SIG-M5 (cell line): ENCODE results near the gene TMPRSS11F.
"Not testable (repeated sequence)": the region's sequence is repeated elsewhere in the genome, so short reads cannot be mapped to it uniquely, and the experiment has no call there.

Experiments used
- DNase-seq: peaks from one replicate; lab custom pipeline; 2025; lab: John Stamatoyannopoulos, UW

The TMPRSS11F gene

DNA sequence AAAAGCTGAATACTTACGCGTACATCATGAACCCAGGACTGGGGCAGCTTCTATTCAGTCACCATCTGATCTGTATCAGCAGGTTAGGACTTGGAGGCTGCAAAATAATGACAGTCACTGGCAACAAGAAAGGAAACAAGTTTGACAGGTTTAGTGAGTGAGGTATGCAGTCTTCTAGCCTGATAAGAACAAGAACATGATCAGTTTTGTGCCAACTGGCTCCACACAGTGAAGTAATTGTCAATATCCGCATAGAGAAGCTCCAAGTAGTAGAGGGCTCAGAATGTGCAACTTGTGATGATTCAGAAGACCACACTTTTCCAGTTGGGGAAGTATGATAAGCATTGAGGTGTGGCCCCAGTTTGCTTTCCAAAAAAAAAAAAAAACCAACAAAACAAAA is at the start of gene TMPRSS11F:
Gene TMPRSS11F, minus strand, starts transcription at position 77 of the 400 bp plus-strand sequence. Its CDS starts 49 bp downstream, at position 28.
- no peak for DNase-seq

DNA sequence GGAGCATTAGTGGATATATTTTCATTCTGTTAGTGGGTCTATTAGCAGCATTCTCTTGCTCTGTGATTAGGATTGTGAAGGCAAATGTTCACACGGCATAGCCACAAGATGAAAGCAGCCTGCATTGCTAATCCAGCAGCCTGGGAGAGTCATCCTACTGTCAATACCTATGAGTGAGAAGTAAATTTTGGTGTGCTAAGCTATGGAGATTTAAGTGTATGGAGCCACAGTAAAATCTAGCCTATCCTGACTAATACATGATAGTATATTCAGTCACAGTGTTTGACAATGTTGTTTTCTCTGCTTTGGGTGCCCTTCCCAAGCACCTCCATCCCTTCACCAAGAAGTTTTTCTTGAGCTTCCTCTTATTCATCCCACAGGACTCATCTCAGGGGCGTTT is 47.2 kb upstream of the TMPRSS11F start:
- no peak for DNase-seq

DNA sequence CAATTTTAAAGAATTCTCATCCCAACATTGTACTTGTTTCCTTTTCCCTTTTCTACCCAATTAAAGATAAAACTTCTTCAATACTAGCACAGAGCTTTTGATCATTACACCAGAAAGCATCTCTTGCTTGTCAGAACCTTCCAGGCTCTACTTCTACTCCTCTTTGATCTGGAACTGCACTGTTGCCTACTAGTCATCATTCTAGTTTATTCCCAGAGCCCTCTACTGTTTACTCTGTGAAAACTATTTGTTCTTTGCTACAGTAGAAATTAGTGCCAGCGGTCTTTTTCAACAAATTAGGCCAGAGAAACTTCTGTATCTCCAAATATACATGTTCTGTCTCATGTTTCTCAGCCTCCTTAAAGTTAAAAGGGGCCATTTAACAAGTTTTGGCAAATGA is 46.8 kb upstream of the TMPRSS11F start:
- no peak for DNase-seq

DNA sequence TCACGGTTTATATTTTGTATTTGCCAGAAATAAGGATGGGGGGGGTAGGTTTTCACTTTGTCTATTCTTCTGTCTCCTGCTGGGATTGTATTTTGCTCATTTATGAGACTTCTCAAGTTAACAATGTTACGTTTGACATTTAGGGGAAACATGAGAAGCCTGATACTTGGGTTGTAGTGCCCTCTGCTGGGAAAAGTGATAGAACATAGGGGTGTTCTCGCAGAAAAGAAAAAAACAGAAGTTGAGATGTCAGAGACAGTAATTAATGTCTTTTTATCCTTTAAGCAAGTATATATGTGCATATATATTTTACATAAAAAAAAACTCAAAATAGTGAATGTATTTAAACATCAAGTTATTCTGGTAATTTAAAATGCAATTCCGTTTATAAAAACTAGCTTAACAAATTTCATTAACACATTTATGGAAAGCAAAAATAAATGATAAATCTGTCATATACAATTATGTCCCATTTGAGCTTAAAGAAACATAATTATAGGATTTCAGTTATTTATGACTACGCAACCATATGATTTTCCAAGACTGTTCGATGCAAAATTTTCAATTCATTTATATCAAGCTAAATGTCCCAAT is 46.0 kb upstream of the TMPRSS11F start:
- DNase-seq, result no peak

DNA sequence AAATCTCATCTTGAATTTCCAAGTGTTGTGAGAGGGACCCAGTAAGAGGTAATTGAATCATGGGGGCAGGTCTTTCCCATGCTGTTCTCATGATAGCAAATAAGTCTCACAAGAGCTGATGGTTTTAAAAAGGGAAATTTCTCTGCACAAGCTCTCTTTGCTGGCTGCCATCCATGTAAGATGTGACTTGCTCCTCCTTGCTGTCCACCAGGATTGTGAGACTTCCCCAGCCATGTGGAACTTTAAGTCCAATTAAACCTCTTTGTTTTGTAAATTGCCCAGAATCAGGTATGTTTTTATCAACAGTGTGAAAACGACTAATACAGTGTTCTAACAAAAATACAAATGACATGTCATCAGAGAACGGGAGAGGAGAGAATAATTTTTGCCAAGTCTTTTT is 44.7 kb upstream of the TMPRSS11F start:
- not testable (repeated sequence) for DNase-seq

DNA sequence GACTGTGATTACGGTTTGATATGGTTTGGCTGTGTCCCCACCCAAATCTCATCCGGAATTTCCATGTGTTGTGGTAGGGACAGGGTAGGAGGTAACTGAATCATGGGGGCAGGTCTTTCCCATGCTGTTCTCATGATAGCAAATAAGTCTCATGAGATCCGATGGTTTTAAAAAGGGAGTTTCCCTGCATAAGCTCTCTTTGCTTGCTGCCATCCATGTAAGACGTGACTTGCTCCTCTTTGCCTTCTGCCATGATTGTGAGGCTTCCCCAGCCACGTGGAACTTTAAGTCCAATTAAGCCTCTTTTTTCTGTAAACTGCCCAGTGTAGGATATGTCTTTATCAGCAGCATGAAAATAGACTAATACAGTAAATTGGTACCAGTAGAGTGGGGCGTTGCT is 42.5 kb upstream of the TMPRSS11F start:
- not testable (repeated sequence) for DNase-seq

DNA sequence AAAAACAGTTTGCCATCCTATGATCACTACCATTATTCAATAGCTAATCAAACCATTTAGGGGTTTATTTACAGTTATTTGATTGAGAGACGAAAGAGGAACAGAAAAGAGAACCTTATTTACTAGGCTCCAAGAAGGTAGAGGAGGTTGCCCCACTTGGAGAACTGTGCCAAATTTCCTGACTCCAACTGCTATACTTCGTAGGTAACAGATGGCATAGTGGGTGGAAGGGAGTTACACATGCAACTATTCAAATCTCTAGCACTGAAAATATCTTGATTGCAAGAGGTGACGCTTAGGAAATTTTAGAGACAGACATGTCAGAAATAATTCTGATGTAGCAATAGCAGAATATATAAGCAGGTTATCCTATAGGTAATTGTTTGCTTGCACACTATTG is 38.0 kb upstream of the TMPRSS11F start:
- no peak for DNase-seq

DNA sequence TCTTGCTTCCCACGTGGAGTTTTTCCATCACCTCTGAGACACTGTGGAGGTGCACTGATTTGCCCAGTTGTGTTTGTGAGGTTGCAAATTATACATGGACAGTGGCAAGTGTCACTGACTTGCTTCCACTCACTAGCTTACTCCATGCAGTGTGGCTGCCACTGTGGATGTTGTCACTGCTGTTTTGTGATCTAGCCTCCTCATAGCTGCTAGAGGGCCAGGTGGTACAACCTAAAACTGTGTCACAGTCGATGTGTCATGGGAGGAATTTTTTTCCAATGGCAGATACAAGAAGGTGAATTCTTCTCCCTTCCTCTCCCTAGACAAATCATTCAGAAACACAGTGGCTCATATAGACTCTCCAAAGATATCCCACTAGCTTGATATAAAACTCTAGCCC is 37.5 kb upstream of the TMPRSS11F start:
- no peak for DNase-seq

DNA sequence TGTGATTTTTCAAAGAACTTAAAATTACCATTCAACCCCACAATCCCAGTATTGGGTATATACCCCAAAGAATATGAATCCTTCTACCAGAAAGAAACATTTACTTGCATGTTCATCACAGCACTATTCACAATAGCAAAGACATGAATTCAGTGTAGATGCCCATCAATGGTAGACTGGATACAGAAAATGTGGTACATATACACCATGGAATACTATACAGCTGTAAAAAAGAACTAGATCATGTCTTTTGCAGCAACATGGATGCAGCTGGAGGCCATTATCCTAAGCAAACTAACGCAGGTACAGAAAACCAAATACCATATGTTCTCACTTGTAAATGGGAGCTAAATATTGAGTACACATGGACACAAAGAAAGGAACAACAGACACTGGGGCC is 34.1 kb upstream of the TMPRSS11F start:
- no peak for DNase-seq

DNA sequence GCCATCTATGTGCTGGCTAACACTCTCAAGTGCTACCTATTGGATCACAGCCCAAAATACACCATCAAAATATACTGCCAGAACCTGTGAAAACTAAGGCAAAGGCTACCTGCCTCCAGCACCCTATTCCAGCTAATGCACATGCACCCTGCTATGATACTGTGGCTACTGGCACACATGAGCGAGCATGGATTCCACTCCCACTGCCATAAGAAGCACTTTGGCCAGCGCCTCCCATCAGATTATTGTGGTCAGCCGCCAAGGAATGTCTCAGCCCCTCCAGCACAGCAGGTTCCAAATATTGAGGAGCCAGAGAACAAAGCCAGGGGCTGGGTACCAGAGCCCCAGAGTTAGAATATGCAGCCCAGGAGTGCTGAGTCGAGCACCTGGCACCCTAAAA is 32.5 kb upstream of the TMPRSS11F start:
- no peak for DNase-seq

DNA sequence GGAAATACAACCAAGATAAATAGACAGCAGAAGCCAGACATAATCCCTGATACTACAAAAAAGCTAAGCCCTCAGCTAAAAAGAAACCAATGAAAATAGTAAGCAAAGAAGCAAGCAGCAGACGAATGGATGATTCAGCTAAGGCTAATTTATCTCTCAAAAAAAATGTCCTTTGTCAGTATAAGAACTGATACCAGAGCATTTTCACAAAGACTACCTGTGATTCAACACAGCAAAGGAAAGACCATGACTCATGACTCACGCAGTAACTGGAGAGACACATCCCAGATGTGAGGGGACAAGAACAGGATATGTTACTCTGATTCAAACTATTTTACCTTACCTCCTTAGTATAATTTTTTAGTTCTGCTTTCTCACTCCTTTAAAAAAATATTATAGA is 22.7 kb upstream of the TMPRSS11F start:
- DNase-seq, result no peak

DNA sequence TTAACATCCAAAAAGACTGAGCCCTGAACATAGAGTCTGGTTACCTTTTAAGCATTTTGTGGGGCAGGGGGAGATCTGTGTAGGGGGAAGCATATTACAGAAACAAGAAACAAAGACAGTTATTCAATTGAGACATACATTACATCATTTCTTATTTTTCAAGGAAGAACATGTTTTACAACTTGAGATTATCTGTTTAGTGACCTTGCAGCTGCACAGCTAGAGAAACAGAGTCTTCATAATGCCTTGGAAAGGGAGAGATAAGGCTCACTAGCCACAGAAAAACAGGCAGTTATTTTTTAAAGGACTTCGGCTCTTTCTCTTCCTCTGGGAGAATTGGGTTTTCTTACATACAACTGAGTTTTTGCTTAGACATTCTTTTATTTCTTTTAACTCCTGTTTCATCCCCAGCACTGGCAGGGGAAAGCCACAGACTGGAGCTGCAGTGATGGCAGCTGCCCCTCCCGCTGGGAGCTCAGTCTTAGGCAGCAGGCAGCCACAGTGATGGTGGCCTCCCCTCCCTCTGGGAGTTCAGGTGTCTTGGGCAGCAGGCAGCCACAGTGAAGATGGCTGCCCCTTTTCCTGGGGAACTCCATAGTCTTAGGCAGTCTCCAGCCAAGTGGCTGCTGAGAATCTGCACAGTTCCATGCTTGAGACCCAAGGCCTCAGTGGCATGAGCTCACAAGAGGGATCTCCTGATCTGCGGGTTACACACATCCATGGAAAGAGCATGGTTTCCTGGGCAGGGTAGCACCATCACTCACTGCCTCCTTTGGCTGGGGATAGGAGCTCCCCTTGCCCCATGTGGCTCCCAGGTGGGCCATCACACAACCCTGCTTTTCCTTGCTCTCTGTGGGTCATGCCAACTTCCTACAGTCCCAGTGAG is 19.4 kb upstream of the TMPRSS11F start:
- DNase-seq, result no peak

DNA sequence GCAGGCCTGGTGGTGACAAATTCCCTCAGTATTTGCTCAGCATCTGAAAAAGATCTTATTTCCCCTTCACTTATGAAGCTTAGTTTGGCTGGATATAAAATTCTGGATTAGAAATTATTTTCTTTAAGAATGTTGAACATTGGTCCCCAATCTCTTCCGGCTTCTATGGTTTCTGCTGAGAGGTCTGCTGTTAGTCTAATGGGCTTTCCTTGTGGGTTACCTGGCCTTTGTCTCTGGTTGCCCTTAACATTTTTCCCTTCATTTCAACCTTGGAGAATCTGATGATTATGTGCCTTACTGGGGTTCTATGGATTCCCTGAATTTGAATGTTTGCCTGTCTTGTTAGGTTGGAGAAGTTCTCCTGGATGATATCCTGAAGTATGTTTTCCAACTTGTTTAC is 17.4 kb upstream of the TMPRSS11F start:
- no peak for DNase-seq

DNA sequence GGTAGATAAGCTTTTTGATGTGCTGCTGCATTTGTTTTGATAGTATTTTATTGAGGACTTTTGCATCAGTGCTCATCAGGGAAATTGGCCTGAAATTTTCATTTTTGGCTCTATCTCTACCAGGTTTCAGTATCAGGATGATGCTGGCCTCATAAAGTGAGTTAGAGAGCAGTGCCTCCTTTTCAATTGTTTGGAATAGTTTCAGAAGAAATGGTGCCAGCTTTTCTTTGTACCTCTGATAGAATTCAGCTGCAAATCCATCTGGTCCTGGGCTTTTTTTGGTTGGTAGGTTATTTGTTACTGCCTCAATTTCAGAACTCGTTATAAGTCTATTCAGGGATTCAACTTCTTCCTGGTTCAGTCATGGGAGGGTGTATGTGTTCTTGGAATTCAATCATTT is 15.6 kb upstream of the TMPRSS11F start:
- DNase-seq, result no peak

DNA sequence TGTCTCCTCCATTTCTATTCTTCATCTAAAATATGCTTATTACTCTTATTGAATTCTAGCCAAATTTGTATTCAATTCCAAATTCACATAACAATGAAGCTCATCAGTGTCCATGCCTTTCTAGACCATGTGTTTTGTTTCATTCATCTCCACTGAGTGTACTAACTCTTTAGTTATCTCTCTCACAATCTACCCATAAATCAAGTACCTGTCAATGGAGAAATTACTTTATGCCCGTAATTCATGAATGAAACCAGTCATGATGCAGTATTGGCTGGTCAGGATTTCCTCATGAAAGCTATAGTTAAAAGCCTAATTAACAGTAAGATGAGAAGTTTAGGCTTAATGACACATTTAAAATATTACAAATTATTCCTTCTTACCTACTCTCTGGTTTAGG is 12.2 kb upstream of the TMPRSS11F start:
- DNase-seq, result no peak

DNA sequence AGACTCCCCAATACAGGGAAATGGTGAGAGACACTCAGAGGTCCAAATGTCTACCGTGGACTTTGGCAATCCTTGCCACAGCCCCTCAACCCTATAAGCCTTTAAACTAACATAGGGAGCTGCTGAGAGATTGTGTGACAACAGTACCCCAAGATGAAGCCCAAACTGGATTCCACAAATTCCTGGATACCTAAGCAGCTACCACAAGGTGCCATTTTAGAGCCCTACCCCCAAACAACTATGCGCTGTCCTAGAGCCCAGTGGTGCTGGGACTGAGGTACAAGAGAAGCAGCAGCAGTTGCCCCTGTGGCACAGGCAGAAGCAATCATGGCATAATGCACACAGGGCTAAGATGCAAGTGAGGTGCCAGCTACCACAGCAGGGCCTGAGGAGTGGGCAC is 2.7 kb upstream of the TMPRSS11F start:
- no peak for DNase-seq

DNA sequence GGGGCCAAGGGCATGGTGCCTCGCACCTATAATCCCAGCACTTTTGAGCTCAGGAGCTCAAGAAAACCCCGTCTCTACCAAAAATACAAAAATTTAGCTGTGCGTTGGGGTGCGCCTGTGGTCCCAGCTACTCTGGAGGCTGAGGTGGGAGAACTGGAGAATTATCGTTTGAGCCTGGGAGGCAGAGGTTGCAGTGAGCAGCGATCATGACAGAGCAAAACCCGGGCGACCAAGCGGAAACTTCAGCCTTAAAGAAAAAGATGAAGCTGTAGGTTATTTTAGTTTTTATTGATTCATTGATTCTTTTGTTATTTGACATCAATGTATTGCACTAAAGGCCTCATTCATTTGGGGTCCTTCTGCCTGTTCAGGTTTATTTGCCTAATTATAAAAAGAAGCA is 5.4 kb downstream of the TMPRSS11F start:
- DNase-seq, result no peak

DNA sequence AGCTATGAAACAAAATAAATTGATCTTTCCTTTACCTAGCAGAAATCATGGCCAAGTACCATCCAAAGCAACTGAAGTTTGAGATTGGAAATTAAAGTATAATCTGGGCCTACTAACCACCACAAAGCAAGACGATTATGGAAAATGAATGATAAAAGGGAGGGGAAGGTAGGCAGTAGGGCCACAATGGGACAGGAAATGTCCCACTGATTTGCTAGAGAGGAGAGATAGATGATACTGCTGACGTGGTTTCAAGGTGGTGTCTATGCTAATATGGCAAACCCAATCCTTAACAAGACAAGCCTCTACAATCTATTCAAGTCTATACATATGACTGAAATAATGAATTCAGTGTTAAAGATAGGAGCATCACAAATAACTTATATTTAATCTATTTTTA is 6.1 kb downstream of the TMPRSS11F start:
- no peak for DNase-seq

DNA sequence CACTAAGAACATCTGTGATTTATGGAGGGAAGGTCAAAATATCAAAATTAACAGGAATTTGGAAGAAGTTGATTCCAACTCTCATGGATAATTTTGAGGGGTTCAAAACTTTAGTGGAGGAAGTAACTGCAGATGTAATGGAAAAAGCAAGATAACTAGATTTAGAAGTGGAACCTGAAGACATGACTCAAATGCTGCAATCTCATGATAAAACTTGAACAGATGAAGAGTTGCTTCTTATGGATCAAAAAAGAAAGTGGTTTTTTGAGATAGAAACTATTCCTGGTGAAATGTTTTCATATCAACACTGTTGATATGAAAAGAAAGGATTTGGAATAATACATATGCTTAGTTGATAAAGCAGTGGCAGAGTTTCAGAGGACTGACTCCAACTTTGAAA is 9.7 kb downstream of the TMPRSS11F start:
- no peak for DNase-seq

DNA sequence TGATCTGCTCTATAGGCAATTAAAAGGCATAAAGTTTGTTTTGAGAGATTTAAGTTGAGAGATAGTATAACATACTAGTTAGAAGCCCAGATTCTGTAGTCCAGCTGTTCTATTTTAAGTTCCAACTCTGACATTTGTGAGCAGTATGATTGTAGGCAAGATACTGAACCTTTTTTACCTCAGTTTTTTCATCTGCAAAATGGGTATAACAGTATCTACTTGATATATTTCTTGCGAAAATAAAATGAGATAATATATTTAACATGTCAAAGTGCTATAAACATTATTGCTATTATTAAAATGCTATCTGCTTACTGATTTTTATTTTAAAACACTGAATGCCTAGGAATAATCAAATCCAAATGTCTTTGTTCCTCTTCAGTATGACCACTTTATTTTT is 19.2 kb downstream of the TMPRSS11F start:
- no peak for DNase-seq

DNA sequence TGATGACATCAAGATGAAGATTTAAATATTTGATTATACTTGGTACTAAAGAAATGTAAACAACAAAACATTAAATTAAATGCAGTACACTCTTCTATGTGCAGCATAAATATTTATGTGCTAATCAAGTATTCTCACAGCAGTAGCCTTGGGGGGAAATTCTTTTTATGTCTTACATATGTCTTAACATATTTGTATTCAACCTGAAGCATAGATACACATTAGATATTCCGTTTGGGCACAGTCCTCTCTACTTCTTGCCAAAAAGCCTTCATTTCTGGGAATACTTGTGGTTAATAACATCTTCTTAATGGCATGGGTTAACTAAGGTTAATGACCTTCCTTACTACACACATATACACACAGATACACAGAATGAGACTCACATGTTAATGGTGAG is 19.8 kb downstream of the TMPRSS11F start:
- DNase-seq, result no peak

DNA sequence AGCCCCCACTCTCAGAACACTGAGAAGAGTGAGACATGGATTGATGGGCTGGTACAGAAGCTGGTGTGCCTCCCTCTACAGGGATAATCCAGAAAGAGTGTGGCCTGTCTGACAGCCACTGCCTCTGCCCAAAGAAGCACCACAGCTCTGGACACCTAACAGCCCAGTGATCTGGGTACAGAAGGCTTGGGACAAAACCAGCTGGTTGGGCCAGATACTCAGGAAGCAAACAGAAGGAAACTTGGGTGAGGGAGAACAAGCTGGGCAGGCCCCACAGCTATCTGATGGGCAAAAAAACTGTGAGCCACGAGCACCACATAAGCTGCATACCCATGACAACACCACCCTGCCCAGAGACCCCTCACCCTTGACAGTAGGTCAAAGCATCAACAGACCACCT is 46.9 kb downstream of the TMPRSS11F start:
- no peak for DNase-seq

DNA sequence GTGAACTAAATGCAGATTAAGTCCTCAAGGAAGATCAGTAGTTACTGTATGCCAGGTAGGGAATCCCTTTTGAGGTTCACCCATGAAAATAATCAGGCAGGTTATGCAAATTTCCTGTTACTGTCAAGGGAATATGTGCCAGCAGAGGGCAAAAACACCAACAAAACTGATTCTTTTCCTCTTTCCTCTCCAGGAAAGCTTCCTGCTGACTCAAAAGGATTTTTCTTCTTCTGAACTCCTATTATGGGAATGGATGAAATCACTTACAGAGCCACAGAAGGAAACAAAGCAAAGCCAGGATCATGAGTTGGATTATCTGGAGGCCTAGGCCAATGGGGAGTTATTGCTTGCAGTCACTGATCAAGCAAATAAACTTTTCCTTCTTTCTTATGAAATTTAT is 49.7 kb downstream of the TMPRSS11F start:
- no peak for DNase-seq

DNA sequence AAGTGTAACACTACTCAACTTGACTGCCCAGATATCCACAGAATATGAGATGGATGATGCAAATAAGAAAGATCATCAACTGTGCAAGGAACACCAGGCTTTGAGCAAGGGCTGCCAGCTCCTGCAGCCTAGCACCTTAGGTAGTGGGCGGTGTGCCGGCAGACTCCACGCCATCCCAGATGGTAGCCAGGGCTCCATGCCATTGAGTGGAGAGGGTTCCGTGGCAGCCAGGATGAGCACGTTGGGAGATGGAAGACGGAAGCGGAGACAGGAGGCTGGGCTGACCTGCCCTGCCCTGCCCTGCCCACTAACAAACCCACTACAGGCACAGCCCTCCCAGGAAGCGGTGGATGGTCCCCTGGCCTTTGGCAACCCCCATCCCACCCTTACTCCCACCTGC is 51.9 kb downstream of the TMPRSS11F start:
- DNase-seq, result no peak
